HepG2 (cell line): ENCODE data around the gene ARL6IP4. TPM values are rescaled to one million over a fixed set of nuclear protein-coding genes. Genes with fewer than 3 reads are reported as not detected.

ENCODE experiments used
- ATAC-seq: fragments of 200-7000 bp; cut with Tn5 transposase; 3 replicates; pipeline ENCODE4 v1.9.1; 2020; ENCODE audit warnings: mild to moderate bottlenecking, moderate library complexity
- BruUV-seq: library from RNA; stranded (reverse); fragments of 400-500 nt; replicated peaks from 2 replicates; lab custom pipeline; 2021; lab: Mats Ljungman, UMichigan
- CTCF ChIA-PET: fragments of 300-600 bp; formaldehyde crosslinking; extraction: SDS; loops from one replicate; lab custom pipeline; 2021; ENCODE audit warnings: low total read pairs, inconsistent platforms, low intra/inter-chr PET ratio; lab: Yijun Ruan, JAX
- POLR2A ChIA-PET: fragments of 350-600 bp; sonication (Branson Sonifier 250); formaldehyde crosslinking; loops from one replicate; lab custom pipeline; 2020; ENCODE audit warnings: antibody characterized with exemption, inconsistent platforms; lab: Yijun Ruan, JAX
- DNase-seq: peaks from one replicate; pipeline ENCODE4 v3.0.0-alpha.2; 2015; ENCODE audit warnings: low spot score
- FAIRE-seq: peaks from 3 replicates; lab custom pipeline; 2011; peaks lifted over from hg19 to GRCh38; lab: Jason Lieb, UNC
- H2AFZ ChIP-seq: one replicate; pipeline ENCODE4 v1.6.1; 2011; ENCODE audit warnings: low read length, inconsistent platforms
- H3K27ac ChIP-seq: fragments of 300-600 bp; 3 replicates; pipeline ENCODE4 v1.8.0; 2011; ENCODE audit warnings: mixed run types, mild to moderate bottlenecking, mixed read lengths, low read length, inconsistent platforms; ENCODE audit not compliant: insufficient read depth; ENCODE audit errors: extremely low read length
- H3K27me3 ChIP-seq, 2 experiments: fragments of 200-600 bp in 1 of 2; 2 replicates in 1 of 2; 3 replicates in 1 of 2; pipeline versions ENCODE4 v1.6.0 to v1.8.0; 2011; ENCODE audit warnings: low read length in 2 of 2, mild to moderate bottlenecking in 2 of 2, moderate library complexity in 2 of 2, inconsistent platforms in 1 of 2; ENCODE audit not compliant: insufficient read depth in 2 of 2, control insufficient read depth in 1 of 2
- H3K36me3 ChIP-seq, 2 experiments: fragments of 200-600 bp in 1 of 2; replicated peaks in 1 of 2; 2 replicates in 1 of 2; 3 replicates in 1 of 2; pipeline versions ENCODE4 v1.5.1 to v1.8.0; 2011; ENCODE audit warnings: low read length in 2 of 2, inconsistent platforms in 1 of 2; ENCODE audit not compliant: insufficient read depth in 2 of 2, control insufficient read depth in 1 of 2
- H3K4me1 ChIP-seq: 2 replicates; pipeline ENCODE4 v1.5.1; 2012; ENCODE audit warnings: low read length, inconsistent platforms; ENCODE audit not compliant: insufficient read depth
- H3K4me2 ChIP-seq: 2 replicates; pipeline ENCODE4 v1.6.0; 2011; ENCODE audit warnings: low read depth, low read length, inconsistent platforms
- H3K4me3 ChIP-seq, 3 experiments: fragments of 200-600 bp in 1 of 3; sonication (generic), shearing (Covaris generic) in 1 of 3; replicated peaks in 1 of 3; 2 replicates each; pipeline ENCODE4 v1.5.1; 2011 to 2016; ENCODE audit warnings: low read length in 3 of 3, inconsistent platforms in 2 of 3, low read depth in 2 of 3, mild to moderate bottlenecking in 2 of 3, control low read depth in 1 of 3, mixed read lengths in 1 of 3; ENCODE audit not compliant: insufficient read depth in 1 of 3
- H3K79me2 ChIP-seq: one replicate; pipeline ENCODE4 v1.6.1; 2011; ENCODE audit warnings: low read length, inconsistent platforms; ENCODE audit not compliant: insufficient read depth
- H3K9ac ChIP-seq: 2 replicates; pipeline ENCODE4 v1.6.0; 2011; ENCODE audit warnings: mild to moderate bottlenecking, low read depth, low read length, inconsistent platforms; ENCODE audit not compliant: insufficient read depth
- H3K9me3 ChIP-seq: 2 replicates; pipeline ENCODE4 v1.5.1; 2012; ENCODE audit warnings: mild to moderate bottlenecking, low read length
- H4K20me1 ChIP-seq: 2 replicates; pipeline ENCODE4 v1.6.0; 2011; ENCODE audit warnings: inconsistent platforms, mild to moderate bottlenecking, low read length, moderate library complexity; ENCODE audit not compliant: insufficient read depth
- DMAP1 ChIP-seq: IDR thresholded peaks from 2 replicates; pipeline ENCODE4 v1.6.1; 2016
- EEA1 ChIP-seq: sonication (generic); formaldehyde crosslinking; IDR thresholded peaks from 2 replicates; pipeline ENCODE4 v1.5.1; 2020; ENCODE audit warnings: mild to moderate bottlenecking, missing genetic modification reagents, borderline replicate concordance
- FIP1L1 ChIP-seq: fragments of 200-400 bp; formaldehyde crosslinking; IDR thresholded peaks from 2 replicates; pipeline ENCODE4 v1.6.1; 2018; ENCODE audit warnings: low read depth, mild to moderate bottlenecking, low read length, moderate library complexity, borderline replicate concordance; ENCODE audit not compliant: insufficient read depth
- HDAC2 ChIP-seq: sonication (generic); formaldehyde crosslinking; IDR thresholded peaks from 2 replicates; pipeline ENCODE4 v1.4.0; 2020; ENCODE audit warnings: missing genetic modification reagents
- KLF16 ChIP-seq, 2 experiments: sonication (generic) in 1 of 2; formaldehyde crosslinking in 1 of 2; IDR thresholded peaks; 2 replicates each; pipeline versions ENCODE4 v1.6.1 to v1.8.0; 2016 to 2023; ENCODE audit warnings: missing genetic modification reagents in 2 of 2, missing compliant biosample characterization in 1 of 2
- PTBP1 ChIP-seq: fragments of 200-400 bp; formaldehyde crosslinking; IDR thresholded peaks from 2 replicates; pipeline ENCODE4 v1.6.1; 2018; ENCODE audit warnings: low read length, low read depth; ENCODE audit not compliant: poor library complexity, severe bottlenecking
- RARG ChIP-seq: sonication (generic); formaldehyde crosslinking; IDR thresholded peaks from 2 replicates; pipeline ENCODE4 v1.4.0; 2020; ENCODE audit warnings: low read depth, mild to moderate bottlenecking, missing genetic modification reagents
- SOX13 ChIP-seq, 3 experiments: fragments of 450-650 bp in 1 of 3; sonication (generic) in 1 of 3; formaldehyde crosslinking in 1 of 3; IDR thresholded peaks in 2 of 3; conservative IDR thresholded peaks in 1 of 3; 2 replicates each; pipeline versions ENCODE4 v1.5.0 to v1.6.1; 2016 to 2020; ENCODE audit warnings: antibody characterized with exemption in 1 of 3, mild to moderate bottlenecking in 1 of 3, missing compliant biosample characterization in 1 of 3, missing genetic modification reagents in 1 of 3, moderate library complexity in 1 of 3
- SP1 ChIP-seq, 2 experiments: fragments of 450-650 bp in 1 of 2; sonication (generic) in 1 of 2; formaldehyde crosslinking in 1 of 2; IDR thresholded peaks; 2 replicates each; pipeline versions ENCODE4 v1.4.0 to v1.6.1; 2016 to 2020; ENCODE audit warnings: missing genetic modification reagents in 1 of 2
- SP2 ChIP-seq: sonication (generic); formaldehyde crosslinking; IDR thresholded peaks from 2 replicates; pipeline ENCODE4 v1.5.1; 2020; ENCODE audit warnings: mild to moderate bottlenecking, missing genetic modification reagents
- SUZ12 ChIP-seq: fragments of 150-350 bp; IDR thresholded peaks from 2 replicates; pipeline ENCODE4 v1.6.1; 2014; ENCODE audit warnings: low read depth, low read length
- THYN1 ChIP-seq: sonication (generic); formaldehyde crosslinking; IDR thresholded peaks from 2 replicates; pipeline ENCODE4 v1.8.1; 2023; ENCODE audit warnings: low read depth, mild to moderate bottlenecking, moderate library complexity, missing genetic modification reagents, borderline replicate concordance
- TMF1 ChIP-seq: sonication (generic); formaldehyde crosslinking; IDR thresholded peaks from 2 replicates; pipeline ENCODE4 v1.8.1; 2022; ENCODE audit warnings: low read depth, missing genetic modification reagents
- ZNF543 ChIP-seq: sonication (generic); formaldehyde crosslinking; IDR thresholded peaks from 2 replicates; pipeline ENCODE4 v1.4.0; 2020; ENCODE audit warnings: mild to moderate bottlenecking, missing genetic modification reagents
- ZNF556 ChIP-seq: sonication (generic); formaldehyde crosslinking; IDR thresholded peaks from 2 replicates; pipeline ENCODE4 v1.4.0; 2020; ENCODE audit warnings: mild to moderate bottlenecking, missing genetic modification reagents, borderline replicate concordance
- ZNF605 ChIP-seq: sonication (generic); formaldehyde crosslinking; IDR thresholded peaks from 2 replicates; pipeline ENCODE4 v1.8.0; 2022; ENCODE audit warnings: mild to moderate bottlenecking, missing genetic modification reagents
- WGBS: methylation state at CpG from one replicate; pipeline ENCODE4 v1.1.6; 2017; ENCODE audit warnings: low lambda C conversion rate; 5-methylcytosine and 5-hydroxymethylcytosine counted together
- in situ Hi-C: cut with HindIII; loops from 2 replicates; pipeline ENCODE4 v1.10.0; 2017; ENCODE audit warnings: low pct_unique_long_range_greater_than_20kb; ENCODE audit not compliant: extremely low pct_ligation_motif_present
- intact Hi-C: fragments of 100-400 bp; cut with micrococcal nuclease; formaldehyde crosslinking; loops from one replicate; pipeline ENCODE4 v1.10.0; 2022; ENCODE audit not compliant: unreplicated experiment
- polyA plus RNA-seq, 8 experiments: library from polyadenylated mRNA; depleted of rRNA in 3 of 8; stranded (reverse) in 7 of 8; unstranded in 1 of 8; fragments of >200 nt; fragmentation: Illumina TruSeq in 4 of 8; extraction: Trizol in 4 of 8; gene quantifications; 2 replicates each; pipeline versions ENCODE4 v1.2.1 to v1.2.3, GENCODE V29; 2011 to 2016; ENCODE audit warnings: low read depth in 4 of 8, missing spikeins in 1 of 8, mixed read lengths in 1 of 8; ENCODE audit not compliant: insufficient read depth in 1 of 8
- total RNA-seq, 5 experiments: library from RNA; depleted of rRNA; stranded (reverse); fragments of >200 nt; fragmentation: Illumina TruSeq; extraction: Trizol; gene quantifications; 2 replicates each; pipeline ENCODE4 v1.2.3, GENCODE V29; 2016; ENCODE audit warnings: low read depth in 1 of 5
- TF ChIP-seq, protein P1 (sequence below): IDR thresholded peaks from 2 replicates; pipeline ENCODE4 v1.6.1; 2016; ENCODE audit warnings: mild to moderate bottlenecking
- TF ChIP-seq, protein P2 (sequence below): IDR thresholded peaks from 2 replicates; pipeline ENCODE4 v1.6.1; 2016; ENCODE audit warnings: missing compliant biosample characterization, missing genetic modification reagents, borderline replicate concordance
- TF ChIP-seq, protein P3 (sequence below): sonication (generic); formaldehyde crosslinking; IDR thresholded peaks from 2 replicates; pipeline ENCODE4 v1.8.0; 2023; ENCODE audit warnings: mild to moderate bottlenecking, missing genetic modification reagents

Gene ARL6IP4
- total and polyA plus RNA-seq, 2 of the 13 experiments (the other 11 are each of a cell fraction or from before 2014, with no cell fraction given), result 155 to 220 TPM

DNA sequence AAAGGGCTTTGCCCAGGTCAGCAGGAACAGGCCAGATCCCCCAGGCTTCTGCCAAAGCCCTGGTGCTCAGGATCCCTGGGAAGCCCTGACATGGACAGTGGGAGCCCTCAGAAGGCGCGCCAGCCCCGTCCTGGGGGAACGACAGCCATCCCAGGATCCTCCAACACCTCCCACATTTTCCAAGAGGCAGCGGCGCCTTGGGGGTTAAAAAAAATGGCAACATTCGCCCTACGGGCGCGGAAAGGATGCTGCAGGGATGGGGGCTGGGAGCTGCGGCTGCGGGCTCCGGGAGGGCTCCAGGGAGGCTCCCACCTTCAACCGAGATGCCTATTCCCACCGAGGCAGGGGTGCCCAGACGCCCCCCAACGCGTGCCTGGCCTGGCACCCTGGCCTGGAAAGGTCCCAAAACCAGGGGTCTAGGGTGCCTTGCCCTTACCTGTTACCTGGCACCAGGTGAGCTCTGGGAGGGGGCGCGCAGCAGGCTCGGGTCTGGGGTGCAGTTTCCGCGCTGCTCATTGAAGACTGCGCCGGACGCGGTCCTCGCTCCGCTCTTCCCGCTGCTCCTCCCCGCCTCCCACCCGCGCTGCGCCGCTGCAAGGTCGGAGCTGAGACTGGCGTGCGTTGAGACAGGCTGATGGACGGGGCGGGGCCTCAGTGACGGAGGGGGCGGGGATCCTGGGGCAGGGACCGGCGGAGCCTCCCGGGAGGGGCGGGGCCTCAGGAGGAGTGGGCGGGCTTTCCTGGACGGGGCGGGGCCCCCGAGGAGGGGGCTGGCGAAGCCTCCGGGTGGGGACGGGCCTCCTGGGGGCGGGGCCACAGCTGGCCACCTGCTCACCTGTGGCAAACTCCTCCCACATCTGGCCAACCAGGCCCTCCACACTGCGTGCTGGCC, 14.4 kb upstream of the ARL6IP4 start, which contains the start of gene ABCB9:
Gene ABCB9 (minus strand): TSS at position 613 of the 892 bp plus-strand sequence. CDS start 6,228 bp downstream, outside the sequence.
- no peaks in the 10 kb centered on the region for H3K9me3 ChIP-seq
- in situ Hi-C loops, result no loop called here
- DNase-seq (peak; percentile 85), ATAC-seq (peak; percentile 88), FAIRE-seq (peak; percentile 40)
- ChIA-PET CTCF (no interaction called here), POLR2A (interaction anchor here (0.6 to 3.7 kb wide), 8 partner anchors 9 to 399 kb away, joined by 3 to 43 read pairs (median 4); partner anchors contain the start of genes MPHOSPH9, MTRFR, OGFOD2 and SBNO1)
- H2AFZ ChIP-seq, result peak within 1 kb of the TSS; percentile 56
- H3K4me3 ChIP-seq, result peak within 1 kb of the TSS; percentile 74 to 82 (median 82)
- H3K9ac ChIP-seq, result peak within 1 kb of the TSS; percentile 54
- no peaks in the 10 kb centered on the region for H4K20me1 ChIP-seq
- TSS peak; percentile 49 for BruUV-seq
- no peaks in the 10 kb centered on the region for H3K79me2 ChIP-seq
- intact Hi-C loops, result loop anchor here (5.0 kb wide), 1 partner anchor 266 kb away; the partner anchor contains the start of genes MPHOSPH9 and MTRFR
- WGBS, result 1% methylated on average over 10 of the region's 55 CpGs
- peaks cover 53% of the 10 kb centered on the region for H3K4me1 ChIP-seq
- H3K27ac ChIP-seq, result no peak within 1 kb of the TSS
- no peaks in the 10 kb centered on the region for H3K36me3 ChIP-seq
- no peaks in the 10 kb centered on the region for H3K27me3 ChIP-seq
- peak within 1 kb of the TSS; percentile 98 for H3K4me2 ChIP-seq
- TF ChIP-seq HDAC2 (CRISPR knock-in tag) (peak; percentile 15; the same call in 1 of the 2 replicates), TMF1 (CRISPR knock-in tag) (peak; percentile 63; the same call in 1 of the 2 replicates), SP1 (IDR thresholded peaks at IDR 0.05) (no peak), SP1 (CRISPR knock-in tag; IDR thresholded peaks at IDR 0.05) (peak; percentile 53; the same call in 1 of the 2 replicates), DMAP1 (CRISPR knock-in tag) (peak; percentile 14; the same call in 1 of the 2 replicates), ZNF556 (CRISPR knock-in tag) (no peak), SP2 (CRISPR knock-in tag) (no peak), THYN1 (no peak), EEA1 (CRISPR knock-in tag) (no peak), FIP1L1 (no peak), ZNF605 (CRISPR knock-in tag) (peak; percentile 75), PTBP1 (no peak), KLF16 (CRISPR knock-in tag; IDR thresholded peaks at IDR 0.05) (0 out of 4 replicates have a peak, but pooled peaks of 1 of the 2 experiments have one; percentile 24), SOX13 (IDR thresholded peaks at IDR 0.05) (no peak), SOX13 (CRISPR knock-in tag; conservative IDR thresholded peaks at IDR 0.05 in 1 of 2, IDR thresholded peaks at IDR 0.05 in 1 of 2) (no peak), RARG (CRISPR knock-in tag) (no peak), SUZ12 (no peak), ZNF543 (no peak)
- TF ChIP-seq, protein P1, sequence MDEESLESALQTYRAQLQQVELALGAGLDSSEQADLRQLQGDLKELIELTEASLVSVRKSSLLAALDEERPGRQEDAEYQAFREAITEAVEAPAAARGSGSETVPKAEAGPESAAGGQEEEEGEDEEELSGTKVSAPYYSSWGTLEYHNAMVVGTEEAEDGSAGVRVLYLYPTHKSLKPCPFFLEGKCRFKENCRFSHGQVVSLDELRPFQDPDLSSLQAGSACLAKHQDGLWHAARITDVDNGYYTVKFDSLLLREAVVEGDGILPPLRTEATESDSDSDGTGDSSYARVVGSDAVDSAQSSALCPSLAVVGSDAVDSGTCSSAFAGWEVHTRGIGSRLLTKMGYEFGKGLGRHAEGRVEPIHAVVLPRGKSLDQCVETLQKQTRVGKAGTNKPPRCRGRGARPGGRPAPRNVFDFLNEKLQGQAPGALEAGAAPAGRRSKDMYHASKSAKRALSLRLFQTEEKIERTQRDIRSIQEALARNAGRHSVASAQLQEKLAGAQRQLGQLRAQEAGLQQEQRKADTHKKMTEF (CRISPR knock-in tag), result peak; percentile 54; the same call in 1 of the 2 replicates
- TF ChIP-seq, protein P2, sequence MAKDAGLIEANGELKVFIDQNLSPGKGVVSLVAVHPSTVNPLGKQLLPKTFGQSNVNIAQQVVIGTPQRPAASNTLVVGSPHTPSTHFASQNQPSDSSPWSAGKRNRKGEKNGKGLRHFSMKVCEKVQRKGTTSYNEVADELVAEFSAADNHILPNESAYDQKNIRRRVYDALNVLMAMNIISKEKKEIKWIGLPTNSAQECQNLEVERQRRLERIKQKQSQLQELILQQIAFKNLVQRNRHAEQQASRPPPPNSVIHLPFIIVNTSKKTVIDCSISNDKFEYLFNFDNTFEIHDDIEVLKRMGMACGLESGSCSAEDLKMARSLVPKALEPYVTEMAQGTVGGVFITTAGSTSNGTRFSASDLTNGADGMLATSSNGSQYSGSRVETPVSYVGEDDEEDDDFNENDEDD (CRISPR knock-in tag), result peak; percentile 53; the same call in 1 of the 2 replicates
- TF ChIP-seq, protein P3, sequence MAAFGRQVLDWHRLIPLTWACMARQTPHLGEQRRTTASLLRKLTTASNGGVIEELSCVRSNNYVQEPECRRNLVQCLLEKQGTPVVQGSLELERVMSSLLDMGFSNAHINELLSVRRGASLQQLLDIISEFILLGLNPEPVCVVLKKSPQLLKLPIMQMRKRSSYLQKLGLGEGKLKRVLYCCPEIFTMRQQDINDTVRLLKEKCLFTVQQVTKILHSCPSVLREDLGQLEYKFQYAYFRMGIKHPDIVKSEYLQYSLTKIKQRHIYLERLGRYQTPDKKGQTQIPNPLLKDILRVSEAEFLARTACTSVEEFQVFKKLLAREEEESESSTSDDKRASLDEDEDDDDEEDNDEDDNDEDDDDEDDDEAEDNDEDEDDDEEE (CRISPR knock-in tag), result no peak
